Panc1 (cell line): ENCODE results near the gene PDE9A. TPM values are rescaled to one million over a fixed set of nuclear protein-coding genes. Genes with fewer than 3 reads are reported as not detected.

Experiments
- ATAC-seq: fragments of 200-7000 bp; cut with Tn5 transposase; 2 replicates; pipeline ENCODE4 v1.9.1; 2020; ENCODE audit warnings: mild to moderate bottlenecking, moderate library complexity
- BruUV-seq: library from RNA; stranded (reverse); fragments of 400-500 nt; replicated peaks from 2 replicates; lab custom pipeline; 2021; lab: Mats Ljungman, UMichigan
- CTCF ChIA-PET: fragments of 300-600 bp; sonication (Branson Sonifier 250); formaldehyde crosslinking; loops from one replicate; lab custom pipeline; 2022; ENCODE audit warnings: antibody characterized with exemption; lab: Charles Lee
- POLR2A ChIA-PET: fragments of 300-600 bp; sonication (Branson Sonifier 250); formaldehyde crosslinking; loops from one replicate; lab custom pipeline; 2022; ENCODE audit warnings: antibody characterized with exemption; lab: Charles Lee
- DNase-seq: peaks from one replicate; pipeline ENCODE4 v3.0.0-alpha.2; 2010; ENCODE audit warnings: low read depth, low spot score
- H3K27ac ChIP-seq: 2 replicates; pipeline ENCODE4 v1.5.1; 2011; ENCODE audit warnings: mild to moderate bottlenecking, low read length, inconsistent platforms
- H3K27me3 ChIP-seq: fragments of 200-500 bp; sonication (Bioruptor generic); 2 replicates; pipeline ENCODE4 v1.6.0; 2014; ENCODE audit warnings: low read length, inconsistent platforms; ENCODE audit not compliant: control insufficient read depth, insufficient read depth
- H3K36me3 ChIP-seq: fragments of 200-500 bp; sonication (Bioruptor generic); 2 replicates; pipeline ENCODE4 v1.5.1; 2014; ENCODE audit warnings: inconsistent platforms, mild to moderate bottlenecking, low read length, moderate library complexity; ENCODE audit not compliant: control insufficient read depth, insufficient read depth
- H3K4me1 ChIP-seq: 2 replicates; pipeline ENCODE4 v1.5.1; 2011; ENCODE audit warnings: inconsistent platforms, mild to moderate bottlenecking, low read length, moderate library complexity; ENCODE audit not compliant: control insufficient read depth, insufficient read depth
- H3K4me3 ChIP-seq, 2 experiments: 2 replicates each; pipeline ENCODE4 v1.5.1; 2011 to 2012; ENCODE audit warnings: low read depth in 2 of 2, low read length in 2 of 2, mild to moderate bottlenecking in 2 of 2, inconsistent platforms in 1 of 2, moderate library complexity in 1 of 2
- H3K9me3 ChIP-seq: fragments of 200-500 bp; sonication (Bioruptor generic); 2 replicates; pipeline ENCODE4 v1.5.1; 2014; ENCODE audit warnings: low read depth, mild to moderate bottlenecking, inconsistent platforms, low read length, moderate library complexity; ENCODE audit not compliant: control insufficient read depth, insufficient read depth
- CTCF ChIP-seq: fragments of 450-650 bp; IDR thresholded peaks from 2 replicates; pipeline ENCODE4 v1.5.1; 2017; ENCODE audit warnings: mild to moderate bottlenecking
- POLR2AphosphoS5 ChIP-seq: IDR thresholded peaks from 2 replicates; pipeline ENCODE4 v1.6.1; 2012; ENCODE audit warnings: mild to moderate bottlenecking, low read depth, low read length, moderate library complexity
- REST ChIP-seq, 2 experiments: IDR thresholded peaks; 2 replicates each; pipeline ENCODE4 v1.6.1; 2011 to 2012; ENCODE audit warnings: low read depth in 2 of 2, control low read depth in 1 of 2, low read length in 1 of 2, mild to moderate bottlenecking in 1 of 2, moderate library complexity in 1 of 2; ENCODE audit not compliant: insufficient read depth in 1 of 2
- SIN3A ChIP-seq: IDR thresholded peaks from 2 replicates; pipeline ENCODE4 v1.6.1; 2012; ENCODE audit warnings: low read depth, mild to moderate bottlenecking, low read length, moderate library complexity, borderline replicate concordance; ENCODE audit not compliant: insufficient read depth
- TCF7L2 ChIP-seq: IDR thresholded peaks from 2 replicates; pipeline ENCODE4 v1.6.1; 2011; ENCODE audit warnings: mild to moderate bottlenecking, low read depth, low read length, inconsistent platforms
- in situ Hi-C: cut with HindIII; loops from 2 replicates; pipeline ENCODE4 v1.10.0; 2016; ENCODE audit warnings: low sequenced_read_pairs, low pct_unique_long_range_greater_than_20kb
- intact Hi-C: fragments of 100-400 bp; cut with micrococcal nuclease; formaldehyde crosslinking; loops from one replicate; pipeline ENCODE4 v1.10.0; 2022; ENCODE audit not compliant: unreplicated experiment
- total RNA-seq: library from RNA; stranded (reverse); gene quantifications from one replicate; pipeline ENCODE4 v1.2.1, GENCODE V29; 2021; ENCODE audit not compliant: unreplicated experiment

Gene PDE9A
- total RNA-seq, 1 experiment from 2014 or later: 0.72 TPM

DNA sequence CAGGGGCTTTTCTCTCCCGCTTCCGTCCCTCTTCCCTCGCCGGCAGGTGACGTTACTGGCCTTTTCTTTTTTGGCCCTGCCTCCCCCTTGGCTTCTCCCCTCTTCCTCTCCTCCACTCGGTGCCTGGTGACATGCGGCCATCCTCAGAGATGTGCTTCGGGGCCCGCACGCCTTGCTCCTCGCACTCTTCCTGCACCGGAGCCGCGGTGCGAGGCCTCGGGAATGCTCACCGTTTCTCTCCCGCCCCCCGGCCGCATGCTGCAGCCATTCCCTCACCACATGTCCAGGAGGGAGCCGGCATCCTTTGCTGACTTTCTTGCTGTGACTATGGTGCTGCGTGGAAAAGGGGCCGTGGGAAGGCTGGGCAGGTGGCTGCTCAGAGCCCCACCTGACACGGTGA, 39.3 kb downstream of the PDE9A start:
- ChIA-PET POLR2A (no interaction called here), CTCF (no interaction called here)
- no peak for ATAC-seq
- Histone ChIP-seq H3K36me3 (no peaks in the 10 kb centered on the region), H3K9me3 (no peaks in the 10 kb centered on the region), H3K27me3 (no peaks in the 10 kb centered on the region), H3K27ac (no peak overlapping the region), H3K4me3 (no peak overlapping the region), H3K4me1 (no peaks in the 10 kb centered on the region)
- no TSS peak for BruUV-seq
- intact Hi-C loops: no loop called here
- no peak for DNase-seq
- TF ChIP-seq POLR2AphosphoS5: no peak
- in situ Hi-C loops: no loop called here

DNA sequence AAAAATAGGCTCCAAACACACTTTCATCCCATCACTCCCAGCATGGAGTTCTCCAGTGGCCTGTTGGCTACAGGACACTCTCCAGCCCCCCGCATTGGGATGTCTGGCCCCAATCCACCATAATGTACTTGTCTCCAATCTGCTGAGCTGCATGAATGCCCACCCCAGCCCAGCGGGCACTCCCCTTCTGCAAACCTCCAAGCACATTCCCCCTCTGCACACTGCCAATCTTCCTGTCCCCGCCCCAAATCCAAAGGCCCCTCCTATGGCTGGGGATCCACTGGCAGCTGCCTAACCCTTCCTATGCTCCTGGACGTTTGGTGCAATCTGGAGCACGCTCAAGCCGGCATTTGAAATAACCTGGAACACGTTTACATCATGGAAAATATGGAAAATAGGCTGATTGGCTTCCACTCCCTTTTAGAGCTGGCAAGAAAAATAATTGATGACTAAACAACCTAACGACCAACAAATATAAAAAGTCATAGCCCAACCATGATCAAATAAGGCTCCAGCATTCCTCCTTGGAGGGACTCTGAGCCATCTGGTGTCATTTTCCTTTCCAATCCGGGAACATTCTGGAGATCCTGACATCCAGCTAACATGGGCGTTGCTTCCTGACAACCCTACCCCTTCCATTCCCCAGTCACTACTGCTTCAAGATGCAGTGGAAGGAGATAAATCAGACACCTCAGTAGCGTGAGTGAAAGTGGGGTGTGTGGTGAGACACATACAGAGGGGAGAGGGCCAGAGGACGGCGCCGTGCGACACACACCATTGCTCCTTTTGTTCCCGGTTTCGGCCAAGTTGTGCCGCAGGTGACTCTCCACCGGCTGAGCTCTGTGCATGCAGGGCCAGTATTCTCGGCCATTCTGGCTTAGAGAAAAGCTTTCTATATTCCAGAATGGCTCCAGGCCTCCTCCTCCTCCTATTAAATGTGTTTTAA, 41.6 kb downstream of the PDE9A start:
- intact Hi-C loops: no loop called here
- TF ChIP-seq TCF7L2 (no peak), SIN3A (no peak), REST (IDR thresholded peaks at IDR 0.05; ENCODE audit: insufficient read depth in 1 of 2, low read depth in 2 of 2, low read length in 1 of 2) (no peak), CTCF (no peak), POLR2AphosphoS5 (no peak)
- in situ Hi-C loops: no loop called here
- no peaks in the 10 kb centered on the region for H3K4me1 ChIP-seq
- H3K27me3 ChIP-seq: no peaks in the 10 kb centered on the region
- DNase-seq (no peak), ATAC-seq (no peak)
- no peak overlapping the region for H3K4me3 ChIP-seq
- ChIA-PET POLR2A (interaction anchor here (0.5 kb wide), 1 partner anchor 77 kb away, joined by 4 read pairs; no protein-coding TSS in a partner anchor), CTCF (no interaction called here)
- H3K9me3 ChIP-seq: no peaks in the 10 kb centered on the region
- H3K27ac ChIP-seq: no peak overlapping the region
- no TSS peak for BruUV-seq
- H3K36me3 ChIP-seq: no peaks in the 10 kb centered on the region
